Measurements from ENCODE around the gene LHX2.

Gene LHX2

DNA sequence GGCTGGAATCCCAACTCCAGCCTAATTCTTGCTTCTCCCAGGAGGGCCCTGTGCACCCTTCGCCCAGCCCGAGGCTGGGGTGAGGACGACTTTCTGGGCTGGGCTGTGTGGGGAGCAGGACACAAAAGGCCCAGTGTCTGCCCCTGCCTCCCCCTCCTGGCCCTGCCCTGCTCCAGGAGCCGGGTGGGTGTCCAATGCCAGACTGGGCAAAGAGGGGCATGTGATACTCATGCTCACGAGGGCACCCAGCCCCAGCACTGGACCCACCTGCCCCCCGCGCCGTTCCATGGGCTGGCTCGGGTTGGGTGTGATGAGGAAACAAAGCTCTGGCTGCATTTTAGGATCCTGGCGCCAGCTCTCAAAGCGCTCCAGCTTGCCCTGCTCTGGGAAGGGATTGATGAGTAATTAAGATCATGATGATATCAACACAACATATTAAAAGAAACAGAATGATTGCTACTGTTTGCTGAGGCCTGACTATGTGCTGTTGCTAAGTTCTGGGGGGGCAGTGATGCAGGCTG is 30.7 kb downstream of the LHX2 start:
- Histone ChIP-seq H3K9ac (ENCODE audit: low read length) (no peak overlapping the region), H3K27me3 (replicated peaks; ENCODE audit: insufficient read depth, low read length) (peaks cover 14% of the 10 kb centered on the region), H3K27ac (ENCODE audit: low read length) (no peak overlapping the region), H3K4me3 (ENCODE audit: low read length) (no peak overlapping the region), H4K20me1 (ENCODE audit: insufficient read depth, low read length) (no peaks in the 10 kb centered on the region), H2AFZ (ENCODE audit: low read length) (no peak overlapping the region), H3K36me3 (replicated peaks; ENCODE audit: insufficient read depth, low read length) (no peaks in the 10 kb centered on the region), H3K4me1 (ENCODE audit: low read length) (no peaks in the 10 kb centered on the region), H3K4me2 (ENCODE audit: low read depth, low read length) (no peak overlapping the region), H3K9me2 (replicated peaks; ENCODE audit: insufficient read depth, low read length) (no peaks in the 10 kb centered on the region), H3F3A (ENCODE audit: insufficient read depth, low read length) (no peaks in the 10 kb centered on the region), H3K79me2 (ENCODE audit: low read length) (no peaks in the 10 kb centered on the region), H3K9me3 (replicated peaks; ENCODE audit: insufficient read depth, low read length) (no peaks in the 10 kb centered on the region)
- DNase-seq, result no peak
- no peak for TF ChIP-seq CTCF (IDR thresholded peaks at IDR 0.05; ENCODE audit: low read length)
- TF ChIP-seq EZH2 (optimal IDR thresholded peaks at IDR 0.05; ENCODE audit: low read depth, low read length), result no peak
- TF ChIP-seq EZH2phosphoT487 (IDR thresholded peaks at IDR 0.05; ENCODE audit: low read length), result no peak

DNA sequence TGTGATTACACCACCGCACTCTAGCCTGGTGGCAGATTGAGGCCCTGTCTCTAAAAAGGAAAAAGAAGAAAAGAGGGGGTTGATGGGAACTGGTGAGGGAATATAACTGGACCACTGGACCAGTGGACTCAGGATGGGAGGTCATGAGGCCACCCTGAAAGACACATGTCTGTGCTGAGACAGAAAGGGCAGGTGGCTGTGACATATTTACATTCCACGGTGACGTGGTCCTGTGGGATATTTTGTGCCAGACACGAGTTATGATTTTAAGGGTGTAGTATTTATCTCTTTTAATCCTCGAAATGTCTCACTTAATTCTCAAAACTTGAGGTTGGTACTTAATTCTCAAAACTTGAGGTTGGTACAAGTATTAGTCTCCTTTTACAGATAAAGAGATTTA is 32.9 kb downstream of the LHX2 start:
- TF ChIP-seq EZH2 (optimal IDR thresholded peaks at IDR 0.05; ENCODE audit: low read depth, low read length), result no peak
- TF ChIP-seq EZH2phosphoT487 (IDR thresholded peaks at IDR 0.05; ENCODE audit: low read length), result no peak
- no peak for TF ChIP-seq CTCF (IDR thresholded peaks at IDR 0.05; ENCODE audit: low read length)
- Histone ChIP-seq H3K9ac (ENCODE audit: low read length) (no peak overlapping the region), H3K27me3 (replicated peaks; ENCODE audit: insufficient read depth, low read length) (peaks cover 19% of the 10 kb centered on the region), H4K20me1 (ENCODE audit: insufficient read depth, low read length) (no peaks in the 10 kb centered on the region), H3K4me1 (ENCODE audit: low read length) (no peaks in the 10 kb centered on the region), H2AFZ (ENCODE audit: low read length) (no peak overlapping the region), H3K4me3 (ENCODE audit: low read length) (no peak overlapping the region), H3K79me2 (ENCODE audit: low read length) (no peaks in the 10 kb centered on the region), H3K36me3 (replicated peaks; ENCODE audit: insufficient read depth, low read length) (no peaks in the 10 kb centered on the region), H3K9me3 (replicated peaks; ENCODE audit: insufficient read depth, low read length) (no peaks in the 10 kb centered on the region), H3F3A (ENCODE audit: insufficient read depth, low read length) (no peaks in the 10 kb centered on the region), H3K9me2 (replicated peaks; ENCODE audit: insufficient read depth, low read length) (no peaks in the 10 kb centered on the region), H3K27ac (ENCODE audit: low read length) (no peak overlapping the region), H3K4me2 (ENCODE audit: low read depth, low read length) (no peak overlapping the region)
- DNase-seq, result no peak

DNA sequence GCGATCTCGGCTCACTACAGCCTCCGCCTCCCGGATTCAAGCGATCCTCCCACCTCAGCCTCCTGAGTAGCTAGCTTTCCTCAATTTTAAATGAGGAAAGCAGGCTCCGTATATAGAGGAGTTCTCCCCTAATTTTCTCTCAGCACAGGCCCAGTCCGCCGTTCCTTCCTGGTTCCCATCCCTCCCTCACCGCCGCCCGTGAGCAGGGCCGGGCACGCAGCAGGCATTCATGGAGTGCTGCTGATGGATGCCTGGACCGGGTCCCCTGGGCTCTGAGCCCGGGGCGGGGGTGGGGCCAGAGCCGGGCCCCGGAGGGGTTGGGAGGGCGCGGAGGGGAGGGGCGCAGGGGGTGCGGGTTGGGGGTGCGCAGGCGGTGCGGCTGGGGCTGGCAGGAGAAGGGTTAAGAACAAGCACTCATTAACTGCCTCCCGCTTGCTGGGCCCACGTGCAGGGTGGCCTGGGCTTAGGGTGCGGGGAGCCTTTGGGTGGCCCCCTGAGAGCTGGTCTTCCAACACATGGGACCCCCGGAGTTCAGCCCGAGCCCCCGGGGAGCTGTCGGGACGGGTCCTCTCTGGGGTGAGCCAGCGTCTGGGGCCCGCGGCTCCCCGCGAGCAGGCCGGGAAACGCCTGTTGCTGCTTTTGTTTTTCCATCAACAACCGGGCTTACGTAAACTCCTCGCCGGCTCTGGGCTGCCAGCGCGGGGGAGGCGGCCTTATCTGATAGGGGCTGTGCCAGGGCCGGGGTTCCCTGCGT is 33.7 kb downstream of the LHX2 start:
- TF ChIP-seq EZH2phosphoT487 (IDR thresholded peaks at IDR 0.05; ENCODE audit: low read length), result no peak
- TF ChIP-seq CTCF (IDR thresholded peaks at IDR 0.05; ENCODE audit: low read length), result no peak
- no peak for TF ChIP-seq EZH2 (optimal IDR thresholded peaks at IDR 0.05; ENCODE audit: low read depth, low read length)
- no peak overlapping the region for H3K4me3 ChIP-seq (ENCODE audit: low read length)
- H3F3A ChIP-seq (ENCODE audit: insufficient read depth, low read length), result no peaks in the 10 kb centered on the region
- H3K9me2 ChIP-seq (replicated peaks; ENCODE audit: insufficient read depth, low read length), result no peaks in the 10 kb centered on the region
- no peak overlapping the region for H3K9ac ChIP-seq (ENCODE audit: low read length)
- H2AFZ ChIP-seq (ENCODE audit: low read length), result no peak overlapping the region
- H3K27me3 ChIP-seq (replicated peaks; ENCODE audit: insufficient read depth, low read length), result peaks cover 18% of the 10 kb centered on the region
- no peak overlapping the region for H3K27ac ChIP-seq (ENCODE audit: low read length)
- H3K9me3 ChIP-seq (replicated peaks; ENCODE audit: insufficient read depth, low read length), result no peaks in the 10 kb centered on the region
- no peaks in the 10 kb centered on the region for H4K20me1 ChIP-seq (ENCODE audit: insufficient read depth, low read length)
- no peaks in the 10 kb centered on the region for H3K36me3 ChIP-seq (replicated peaks; ENCODE audit: insufficient read depth, low read length)
- no peak overlapping the region for H3K4me2 ChIP-seq (ENCODE audit: low read depth, low read length)
- H3K79me2 ChIP-seq (ENCODE audit: low read length), result no peaks in the 10 kb centered on the region
- no peak for DNase-seq
- no peaks in the 10 kb centered on the region for H3K4me1 ChIP-seq (ENCODE audit: low read length)
